ENCODE measurements around the gene PROK2. TPM values are rescaled to one million over a fixed set of nuclear protein-coding genes. Genes with fewer than 3 reads are reported as not detected.

PROK2 gene
- total and polyA plus RNA-seq, 2 donors from 2014 or later = 0.25 TPM; not detected in 1

DNA sequence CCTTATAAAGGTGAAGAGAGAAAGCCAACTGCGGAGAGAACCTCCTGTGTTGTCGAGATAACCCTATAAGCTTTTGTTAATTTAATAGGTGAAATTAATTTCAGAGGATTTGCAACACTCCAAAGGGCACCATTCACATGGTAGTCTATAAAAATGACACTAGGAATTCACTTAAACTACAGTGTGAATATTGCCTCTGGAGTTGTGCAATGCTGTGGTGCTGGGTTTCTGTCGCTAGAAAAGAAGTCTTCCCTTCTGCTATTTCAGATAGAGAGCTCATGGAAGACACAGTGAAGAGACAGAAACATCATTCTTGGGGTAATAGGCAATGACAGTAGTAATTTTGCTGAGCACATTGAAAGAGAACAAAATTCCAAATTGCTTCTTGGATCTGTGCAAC lies 28.8 kb upstream of the PROK2 start:
- TF ChIP-seq CTCF (IDR thresholded peaks at IDR 0.05; ENCODE audit: borderline replicate concordance, extremely low read depth, insufficient read depth) = no peak
- H3K4me1 ChIP-seq (ENCODE audit: control insufficient read depth in 2 of 3, insufficient read depth in 2 of 3, low read depth in 1 of 3, low read length in 3 of 3) = no peaks in the 10 kb centered on the region
- H3K4me3 ChIP-seq (ENCODE audit: low read length in 3 of 3) = no peak overlapping the region
- intact Hi-C loops (cut with DNase I) = no loop called here
- H3K9me3 ChIP-seq (ENCODE audit: control insufficient read depth in 2 of 3, insufficient read depth in 1 of 3, low read length in 3 of 3) = no peaks in the 10 kb centered on the region
- no peaks in the 10 kb centered on the region for H3K36me3 ChIP-seq (ENCODE audit: control insufficient read depth in 2 of 3, insufficient read depth in 3 of 3, low read length in 3 of 3)
- no peak overlapping the region for H3K27ac ChIP-seq (ENCODE audit: low read depth in 2 of 2, low read length in 2 of 2)
- FAIRE-seq (no peak), DNase-seq (no peak)
- no peaks in the 10 kb centered on the region for H3K27me3 ChIP-seq (ENCODE audit: control insufficient read depth, insufficient read depth, low read length)
- H3K9ac ChIP-seq (ENCODE audit: low read length in 3 of 3) = no peak overlapping the region

DNA sequence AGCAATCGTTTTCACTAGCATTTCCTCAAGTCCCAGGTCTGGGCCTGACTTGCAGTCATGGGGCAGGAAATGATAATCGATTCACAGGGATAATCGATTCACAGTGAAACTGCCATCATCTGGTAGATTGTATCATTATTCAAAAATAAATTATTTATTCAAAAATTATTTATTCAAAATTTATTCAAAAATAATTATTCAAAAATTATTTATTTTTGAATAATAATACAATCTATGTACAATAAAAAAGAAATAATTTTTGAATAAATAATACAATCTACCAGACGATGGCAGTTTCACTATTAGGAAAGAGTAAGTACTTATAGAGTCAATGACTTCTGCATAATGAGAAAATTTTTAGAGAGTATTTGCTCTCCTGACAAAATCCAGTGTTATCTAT lies 28.1 kb upstream of the PROK2 start:
- no peak for TF ChIP-seq CTCF (IDR thresholded peaks at IDR 0.05; ENCODE audit: borderline replicate concordance, extremely low read depth, insufficient read depth)

DNA sequence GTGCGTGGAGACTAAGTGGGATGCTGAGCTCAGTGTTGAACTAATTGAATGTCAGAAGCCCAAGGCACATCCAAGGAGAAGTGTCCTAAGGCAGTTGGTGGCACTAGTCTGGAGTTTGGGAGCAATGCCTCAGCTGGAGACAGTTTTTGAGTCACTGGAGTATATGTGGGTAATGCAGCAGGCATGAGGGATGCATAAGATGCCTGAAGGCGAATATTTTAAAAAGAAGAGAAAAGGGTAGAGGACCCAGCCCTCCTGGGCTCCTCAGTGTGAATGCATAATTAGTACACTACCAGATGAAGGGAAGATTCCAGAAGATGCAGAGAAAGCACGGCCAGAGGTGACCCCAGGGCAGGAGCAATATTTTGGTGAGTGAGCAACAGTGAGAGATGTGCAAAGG lies 25.1 kb upstream of the PROK2 start:
- H3K27ac ChIP-seq (ENCODE audit: low read depth in 2 of 2, low read length in 2 of 2) = no peak overlapping the region
- H3K9me3 ChIP-seq (ENCODE audit: control insufficient read depth in 2 of 3, insufficient read depth in 1 of 3, low read length in 3 of 3) = no peaks in the 10 kb centered on the region
- intact Hi-C loops (cut with DNase I) = no loop called here
- no peaks in the 10 kb centered on the region for H3K27me3 ChIP-seq (ENCODE audit: control insufficient read depth, insufficient read depth, low read length)
- no peaks in the 10 kb centered on the region for H3K4me1 ChIP-seq (ENCODE audit: control insufficient read depth in 2 of 3, insufficient read depth in 2 of 3, low read depth in 1 of 3, low read length in 3 of 3)
- TF ChIP-seq CTCF (IDR thresholded peaks at IDR 0.05; ENCODE audit: borderline replicate concordance, extremely low read depth, insufficient read depth) = no peak
- no peak overlapping the region for H3K9ac ChIP-seq (ENCODE audit: low read length in 3 of 3)
- DNase-seq = no peak
- H3K36me3 ChIP-seq (ENCODE audit: control insufficient read depth in 2 of 3, insufficient read depth in 3 of 3, low read length in 3 of 3) = no peaks in the 10 kb centered on the region
- no peak overlapping the region for H3K4me3 ChIP-seq (ENCODE audit: low read length in 3 of 3)
- FAIRE-seq = no peak

More for the DNA sequence above, 28.1 kb upstream of the PROK2 start:
- no peaks in the 10 kb centered on the region for H3K9me3 ChIP-seq (ENCODE audit: control insufficient read depth in 2 of 3, insufficient read depth in 1 of 3, low read length in 3 of 3)
- no peak overlapping the region for H3K27ac ChIP-seq (ENCODE audit: low read depth in 2 of 2, low read length in 2 of 2)
- no peaks in the 10 kb centered on the region for H3K27me3 ChIP-seq (ENCODE audit: control insufficient read depth, insufficient read depth, low read length)
- no peaks in the 10 kb centered on the region for H3K36me3 ChIP-seq (ENCODE audit: control insufficient read depth in 2 of 3, insufficient read depth in 3 of 3, low read length in 3 of 3)
- H3K9ac ChIP-seq (ENCODE audit: low read length in 3 of 3) = no peak overlapping the region
- H3K4me3 ChIP-seq (ENCODE audit: low read length in 3 of 3) = no peak overlapping the region
- no peaks in the 10 kb centered on the region for H3K4me1 ChIP-seq (ENCODE audit: control insufficient read depth in 2 of 3, insufficient read depth in 2 of 3, low read depth in 1 of 3, low read length in 3 of 3)
- FAIRE-seq = peak; percentile 90
- DNase-seq = no peak
- intact Hi-C loops (cut with DNase I) = no loop called here

DNA sequence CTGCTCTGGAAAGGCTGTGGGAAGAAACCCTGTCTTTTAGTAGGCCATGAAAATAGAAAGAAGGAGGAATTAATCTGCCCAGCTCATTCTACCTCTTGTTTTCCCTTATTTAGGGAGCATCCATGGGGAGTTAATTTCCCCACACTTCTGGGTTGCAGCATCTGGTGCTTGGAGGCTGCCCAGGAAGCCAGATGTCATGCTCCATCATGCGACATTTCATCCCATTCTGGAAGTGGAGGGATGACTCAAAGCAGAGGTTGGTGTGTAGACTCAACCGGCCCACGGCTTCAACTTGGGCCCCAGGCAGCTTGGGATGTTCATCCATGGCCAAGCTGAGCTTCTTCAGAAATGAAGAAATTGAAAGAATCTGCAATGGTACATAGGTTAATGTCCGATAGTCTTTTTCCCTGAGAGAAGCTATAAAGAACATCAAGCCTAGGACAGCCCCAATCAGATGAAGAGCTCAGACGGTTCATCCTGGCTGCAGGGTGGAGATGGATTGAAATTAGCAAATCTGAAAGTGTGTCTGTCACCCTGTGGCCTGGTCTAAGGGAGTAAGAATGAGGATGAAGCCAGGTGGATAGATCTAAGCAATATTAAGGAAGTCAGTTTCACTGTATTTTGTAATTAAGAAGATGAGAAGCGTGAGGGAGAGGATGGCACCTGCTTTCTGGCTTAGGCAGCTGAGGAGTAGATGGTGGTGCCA lies 24.5 kb upstream of the PROK2 start:
- no peak for DNase-seq
- Histone ChIP-seq H3K9me3 (ENCODE audit: control insufficient read depth in 2 of 3, insufficient read depth in 1 of 3, low read length in 3 of 3) (no peaks in the 10 kb centered on the region), H3K36me3 (ENCODE audit: control insufficient read depth in 2 of 3, insufficient read depth in 3 of 3, low read length in 3 of 3) (no peaks in the 10 kb centered on the region), H3K27ac (ENCODE audit: low read depth in 2 of 2, low read length in 2 of 2) (no peak overlapping the region), H3K27me3 (ENCODE audit: control insufficient read depth, insufficient read depth, low read length) (no peaks in the 10 kb centered on the region), H3K4me1 (ENCODE audit: control insufficient read depth in 2 of 3, insufficient read depth in 2 of 3, low read depth in 1 of 3, low read length in 3 of 3) (no peaks in the 10 kb centered on the region), H3K9ac (ENCODE audit: low read length in 3 of 3) (no peak overlapping the region), H3K4me3 (ENCODE audit: low read length in 3 of 3) (no peak overlapping the region)
- FAIRE-seq = no peak
- intact Hi-C loops (cut with DNase I) = no loop called here
- TF ChIP-seq CTCF (IDR thresholded peaks at IDR 0.05; ENCODE audit: borderline replicate concordance, extremely low read depth, insufficient read depth) = no peak

Measured in kidney (tissue), 14 donors.